Stimulated activated CD4-positive, alpha-beta T cell treated with anti-CD3 and anti-CD28 coated beads, Interleukin-2, amount 100 ng/mL, for 24 hours (primary cell): ENCODE results near the gene RAB11FIP2.
"Not testable (repeated sequence)": the region's sequence is repeated elsewhere in the genome, so short reads cannot be mapped to it uniquely, and the experiment has no call there.

Experiments
- DNase-seq, 2 donors: peaks; one replicate each; pipeline ENCODE4 v3.0.0-alpha.2; 2020

Gene RAB11FIP2

GRCh38 chr10:118046395-118047156, at the start of gene RAB11FIP2:
RAB11FIP2 (minus strand) TSS chr10:118046941; CDS start chr10:118046163, 778 bp downstream.
- DNase-seq, result peak; percentile 96 to 97

GRCh38 chr10:118096022-118096421, 49.3 kb upstream of the RAB11FIP2 start:
- DNase-seq, result no peak

- DNase-seq, result no peak
These were observed 45.5 kb upstream of the RAB11FIP2 start for GRCh38 chr10:118092209-118092608.

GRCh38 chr10:118080817-118081216, 34.1 kb upstream of the RAB11FIP2 start:
- no peak for DNase-seq

- no peak for DNase-seq
These were observed 30.0 kb upstream of the RAB11FIP2 start for GRCh38 chr10:118076705-118077104.

- DNase-seq, result no peak
These were observed 26.1 kb upstream of the RAB11FIP2 start for GRCh38 chr10:118072840-118073239.

GRCh38 chr10:118067389-118067788, 20.6 kb upstream of the RAB11FIP2 start:
- not testable (repeated sequence) for DNase-seq

- no peak for DNase-seq
These were observed 16.1 kb upstream of the RAB11FIP2 start for GRCh38 chr10:118062798-118063238.

GRCh38 chr10:118058371-118058770, 11.6 kb upstream of the RAB11FIP2 start:
- no peak for DNase-seq

GRCh38 chr10:118057361-118057760, 10.6 kb upstream of the RAB11FIP2 start:
- no peak for DNase-seq

- no peak for DNase-seq
These were observed 7.6 kb upstream of the RAB11FIP2 start for GRCh38 chr10:118054383-118054782.

- DNase-seq, result no peak
These were observed 6.1 kb upstream of the RAB11FIP2 start for GRCh38 chr10:118052816-118053215.

- DNase-seq, result no peak
These were observed 1.1 kb upstream of the RAB11FIP2 start for GRCh38 chr10:118047880-118048279.

GRCh38 chr10:118047157-118047719, 497 bp upstream of the RAB11FIP2 start:
- DNase-seq, result no peak

- peak; percentile 30 to 38 for DNase-seq
These were observed 825 bp downstream of the RAB11FIP2 start for GRCh38 chr10:118045837-118046394.

GRCh38 chr10:118045158-118045836, 1.4 kb downstream of the RAB11FIP2 start:
- no peak for DNase-seq

- no peak for DNase-seq
These were observed 3.9 kb downstream of the RAB11FIP2 start for GRCh38 chr10:118042827-118043242.

GRCh38 chr10:118042336-118042735, 4.4 kb downstream of the RAB11FIP2 start:
- no peak for DNase-seq

- no peak for DNase-seq
These were observed 5.4 kb downstream of the RAB11FIP2 start for GRCh38 chr10:118041316-118041715.

GRCh38 chr10:118036281-118036875, 10.4 kb downstream of the RAB11FIP2 start:
- DNase-seq, result no peak

GRCh38 chr10:118035354-118036005, 11.3 kb downstream of the RAB11FIP2 start:
- no peak for DNase-seq

GRCh38 chr10:118034791-118035261, 11.9 kb downstream of the RAB11FIP2 start:
- DNase-seq, result no peak
